ENCODE results near the gene AMELX. TPM values are rescaled to one million over a fixed set of nuclear protein-coding genes. Genes with fewer than 3 reads are reported as not detected.

The AMELX gene
- total RNA-seq, 2 experiments from 2014 or later, result not detected

DNA sequence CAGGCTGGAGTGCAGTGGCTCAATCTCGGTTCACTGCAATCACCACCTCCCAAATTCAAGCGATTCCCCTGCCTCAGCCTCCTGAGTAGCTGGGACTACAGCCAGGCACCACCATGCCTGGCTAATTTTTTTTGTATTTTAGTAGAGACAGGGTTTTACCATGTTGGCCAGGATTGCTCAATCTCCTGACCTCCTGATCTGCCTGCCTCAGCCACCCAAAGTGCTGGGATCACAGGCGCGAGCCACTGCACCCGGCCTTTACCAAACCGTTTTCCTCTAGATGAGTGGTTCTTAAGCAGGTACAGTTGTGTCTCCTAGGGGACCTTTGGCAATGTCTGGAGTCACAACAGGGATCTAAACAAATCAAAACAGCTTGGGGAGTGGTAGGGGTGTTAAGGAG lies 11.6 kb downstream of the AMELX start:
- ChIA-PET CTCF (no interaction called here), POLR2A (no interaction called here)

DNA sequence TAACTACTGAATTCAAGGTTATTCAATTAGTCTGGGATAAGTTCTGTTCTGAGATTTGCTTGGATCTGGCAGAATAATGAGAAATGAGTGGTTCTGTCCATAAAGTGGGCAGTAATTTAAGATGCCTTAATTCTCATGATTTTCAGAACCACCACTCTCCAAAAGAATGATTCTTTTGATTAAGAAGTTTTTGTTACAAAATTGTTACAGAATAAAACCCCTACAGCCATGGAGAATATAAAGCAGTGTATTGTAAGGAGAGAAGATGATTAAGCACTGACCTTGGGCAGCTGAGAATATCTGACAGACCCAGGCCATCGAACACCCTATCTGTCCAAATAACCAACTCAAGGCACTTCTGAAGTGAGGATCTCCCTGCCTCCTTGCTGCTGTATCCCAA lies 12.4 kb downstream of the AMELX start:
- POLR2A ChIA-PET, result no interaction called here
- CTCF ChIA-PET, result no interaction called here

DNA sequence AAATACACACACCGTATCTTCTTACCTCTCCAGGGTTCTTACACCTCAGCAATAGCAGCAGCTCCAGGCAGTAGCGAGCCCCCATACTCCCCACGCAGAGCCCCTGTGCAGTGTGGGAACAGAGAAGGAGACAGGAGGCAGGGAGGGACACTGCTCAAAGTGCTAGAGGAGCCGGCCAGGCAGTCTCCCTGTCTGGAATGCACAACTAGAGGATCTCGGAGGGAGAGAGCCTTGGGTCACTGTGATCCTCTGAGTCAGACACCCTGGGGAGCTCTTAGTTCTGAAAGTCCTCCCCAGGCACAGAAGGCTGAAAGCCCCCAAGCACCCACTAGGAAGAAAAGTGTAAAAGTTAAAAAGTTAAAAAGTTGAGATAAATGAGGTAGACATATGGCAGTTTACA lies 16.0 kb downstream of the AMELX start:
- ChIA-PET POLR2A (no interaction called here), CTCF (interaction anchor here (0.7 kb wide), 1 partner anchor 140 kb away, joined by 3 read pairs; no protein-coding TSS in a partner anchor)

DNA sequence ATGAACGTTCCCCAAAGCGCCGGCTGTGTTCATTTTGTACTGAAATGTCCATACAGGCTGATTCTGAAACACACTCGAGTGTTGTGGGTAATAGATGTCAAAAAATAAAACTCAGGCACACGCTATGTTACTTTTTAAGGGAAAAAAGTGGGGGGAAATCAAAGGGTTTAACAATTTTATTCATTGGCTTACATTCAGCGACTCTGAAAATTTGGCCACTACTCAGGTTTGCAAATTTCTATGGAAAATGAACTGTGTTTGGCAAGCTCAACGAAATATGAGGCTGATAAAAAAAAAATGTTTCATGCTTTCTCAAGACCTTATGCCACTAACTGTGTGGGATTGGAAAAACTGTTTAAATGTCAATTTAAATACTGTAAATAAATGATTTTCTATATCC lies 18.5 kb downstream of the AMELX start:
- ChIA-PET POLR2A (no interaction called here), CTCF (no interaction called here)

DNA sequence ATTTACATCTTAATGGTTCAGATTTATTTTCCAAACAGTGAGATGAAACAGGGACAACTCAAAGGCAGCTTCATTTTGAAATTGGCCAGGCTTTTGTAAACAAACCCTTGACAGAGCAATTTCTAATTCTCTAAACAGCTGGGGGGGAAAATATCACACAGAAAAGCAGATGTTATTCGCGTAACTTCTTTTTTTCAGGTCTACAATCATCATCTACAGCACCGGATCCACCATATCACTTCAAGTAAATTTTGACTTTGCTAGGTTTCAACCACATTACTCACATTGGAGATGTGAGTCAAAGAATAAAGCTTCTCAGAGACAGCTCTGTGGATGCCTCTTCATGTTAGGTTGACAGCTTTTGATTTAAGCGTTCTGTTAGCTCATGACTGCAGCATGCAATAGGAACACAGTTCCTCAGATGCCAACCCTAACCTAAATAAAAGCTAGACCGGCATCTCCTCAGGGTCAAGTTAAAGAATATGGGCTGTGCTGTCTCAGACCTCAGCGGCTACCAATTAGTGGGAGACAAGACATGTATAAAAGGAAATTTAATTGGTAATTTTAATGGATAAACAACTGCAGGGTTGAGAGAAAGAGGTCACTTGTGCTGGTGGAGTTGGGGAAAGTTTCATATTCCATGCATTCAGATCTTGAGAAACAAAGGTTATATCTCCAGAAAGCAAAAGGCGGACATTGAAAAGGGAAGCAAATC lies 26.8 kb downstream of the AMELX start:
- CTCF ChIA-PET, result no interaction called here
- POLR2A ChIA-PET, result no interaction called here

DNA sequence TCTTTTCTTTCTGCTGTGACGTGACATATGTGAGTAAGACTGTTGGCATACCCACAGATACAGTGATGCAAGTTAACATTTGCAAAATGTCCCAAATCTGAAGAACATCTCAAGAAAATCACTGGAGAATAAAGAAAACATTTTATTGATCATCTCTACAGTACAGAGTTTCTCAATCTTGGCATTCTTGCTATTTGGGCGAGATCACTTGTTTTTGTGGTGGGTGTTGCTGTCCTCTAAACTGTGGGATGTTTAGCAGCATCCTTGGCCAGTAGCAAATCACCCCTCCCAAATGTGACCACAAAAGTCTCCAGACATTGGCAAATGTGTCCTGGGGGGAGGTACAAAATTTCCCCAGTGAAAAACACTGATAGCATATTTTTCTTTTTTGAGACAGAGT lies 28.8 kb downstream of the AMELX start:
- ChIA-PET POLR2A (no interaction called here), CTCF (no interaction called here)

DNA sequence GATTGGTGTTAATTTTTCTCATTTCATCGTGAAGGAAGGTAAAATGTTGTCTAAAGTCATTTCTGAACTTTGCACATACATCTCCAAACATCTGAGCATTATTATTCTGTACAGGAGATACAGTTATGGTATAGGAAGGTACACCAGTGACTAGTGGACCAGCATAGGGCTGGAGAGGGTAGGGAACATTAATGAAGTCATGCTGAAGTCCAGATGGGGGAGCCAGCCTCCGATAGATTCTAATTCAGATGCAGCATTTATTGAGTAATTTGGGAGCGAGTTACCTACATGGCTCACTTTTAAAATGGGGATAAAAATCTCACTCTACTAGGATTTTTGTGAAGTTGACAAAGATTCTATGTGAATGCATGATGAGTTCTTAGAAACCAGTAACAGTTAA lies 34.9 kb downstream of the AMELX start:
- CTCF ChIA-PET, result no interaction called here
- POLR2A ChIA-PET, result no interaction called here

DNA sequence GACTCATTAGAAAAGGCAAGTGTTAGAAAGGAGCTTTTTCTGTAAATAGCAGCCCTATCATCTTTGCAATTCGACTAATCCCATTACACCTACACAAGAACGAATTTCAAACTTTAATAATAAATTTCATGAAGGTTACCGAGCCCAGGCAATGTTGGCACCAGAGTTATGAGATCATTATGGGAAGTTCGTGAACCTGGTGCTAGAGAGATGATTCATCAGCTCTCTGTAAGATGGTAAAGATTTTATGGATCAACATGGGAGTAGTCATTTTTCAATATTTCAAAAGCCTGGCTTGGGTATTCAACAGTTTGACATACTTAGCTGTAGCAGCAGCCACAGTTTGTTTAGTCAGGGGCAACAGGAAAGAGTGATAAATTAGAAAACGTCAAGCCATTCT lies 35.8 kb downstream of the AMELX start:
- ChIA-PET CTCF (no interaction called here), POLR2A (no interaction called here)

DNA sequence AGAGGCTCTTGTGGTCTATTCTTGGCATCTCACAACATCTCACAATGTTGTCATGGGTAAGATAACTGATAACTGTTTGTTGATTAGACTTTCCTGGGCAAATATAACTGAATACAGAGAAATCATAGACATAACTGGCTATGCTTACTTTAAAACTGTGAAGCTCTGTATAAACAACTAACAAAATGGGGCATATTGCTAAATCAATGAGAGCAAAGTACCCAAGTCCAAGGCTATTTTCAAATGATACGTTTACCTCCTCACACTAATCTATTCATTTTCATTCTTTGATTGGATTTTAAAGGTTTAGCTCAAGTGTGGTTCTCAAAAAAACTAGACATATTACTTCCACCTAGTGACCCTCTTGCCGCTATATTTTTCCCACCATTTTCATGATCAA lies 38.6 kb downstream of the AMELX start:
- ChIA-PET CTCF (no interaction called here), POLR2A (no interaction called here)

DNA sequence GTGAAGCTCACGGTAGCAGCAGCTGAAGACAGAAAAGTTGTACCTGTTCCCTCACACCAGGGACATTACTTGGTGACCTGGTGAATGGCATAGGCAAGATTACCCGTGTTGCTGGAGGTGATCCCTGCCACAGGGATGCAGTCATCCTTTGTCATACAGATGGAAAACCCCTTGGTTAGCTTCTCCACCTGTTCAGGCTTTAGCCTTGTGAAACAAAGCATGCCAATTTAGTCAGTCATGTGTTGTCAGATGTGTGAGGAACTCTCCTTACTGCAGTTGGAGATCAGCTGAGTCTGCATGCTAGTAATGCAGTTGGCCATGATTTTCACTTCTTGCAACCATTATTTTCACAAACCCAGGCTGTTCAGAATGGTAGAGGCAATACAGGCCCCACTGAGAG lies 41.0 kb downstream of the AMELX start:
- POLR2A ChIA-PET, result no interaction called here

DNA sequence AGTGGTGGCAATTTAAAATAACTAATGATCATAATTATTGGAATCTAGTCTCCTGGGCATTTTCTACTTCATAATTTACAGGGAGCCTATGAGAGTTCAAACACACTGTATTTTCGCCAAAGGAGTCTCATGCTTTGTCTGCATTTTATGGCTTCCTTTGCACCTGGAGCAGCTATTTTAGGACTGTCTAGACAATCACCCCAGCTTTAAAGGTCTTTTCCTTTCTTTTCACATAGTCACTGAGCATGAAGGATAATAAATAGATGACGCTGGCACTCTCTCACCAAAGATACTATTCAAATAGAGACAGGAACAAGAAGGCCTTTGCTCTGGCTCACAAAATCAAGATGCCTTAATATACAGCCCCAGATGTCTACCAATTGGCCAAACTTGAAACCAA lies 43.0 kb downstream of the AMELX start:
- ChIA-PET POLR2A (no interaction called here), CTCF (no interaction called here)

More for the DNA sequence above, 41.0 kb downstream of the AMELX start:
- CTCF ChIA-PET, result no interaction called here

DNA sequence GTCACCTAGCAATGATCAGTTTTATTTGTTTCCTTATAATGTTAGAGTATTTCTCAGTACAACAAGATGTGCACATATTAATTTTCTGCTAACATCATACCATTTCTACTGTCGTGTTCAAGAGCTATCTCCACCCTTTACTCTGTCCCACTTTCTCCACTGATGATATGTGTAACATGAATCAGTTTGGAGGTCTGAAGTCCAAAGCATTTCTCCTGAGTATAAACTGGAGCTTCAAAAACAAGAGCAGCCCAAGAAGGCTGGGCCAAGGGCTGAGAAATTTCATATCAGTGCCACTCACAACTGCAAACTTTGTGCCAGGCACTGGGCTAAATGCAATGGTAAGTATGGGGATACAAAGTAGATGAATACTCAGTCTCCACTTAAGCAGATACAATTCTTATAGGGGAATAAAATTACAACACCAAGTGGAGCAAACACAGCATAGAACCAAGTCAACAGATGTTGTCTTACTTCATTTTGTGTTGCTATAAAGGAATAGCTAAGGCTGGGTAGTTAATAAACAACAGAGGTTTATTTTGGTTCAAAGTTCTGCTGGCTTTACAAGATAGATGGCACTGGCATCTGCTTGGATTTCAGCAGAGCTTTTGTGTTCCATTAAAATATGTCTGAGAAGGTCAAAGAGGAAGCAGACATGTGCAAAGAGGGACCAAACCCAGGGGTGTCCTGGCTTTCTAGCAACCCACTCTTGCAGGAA lies 44.2 kb downstream of the AMELX start:
- CTCF ChIA-PET, result no interaction called here

DNA sequence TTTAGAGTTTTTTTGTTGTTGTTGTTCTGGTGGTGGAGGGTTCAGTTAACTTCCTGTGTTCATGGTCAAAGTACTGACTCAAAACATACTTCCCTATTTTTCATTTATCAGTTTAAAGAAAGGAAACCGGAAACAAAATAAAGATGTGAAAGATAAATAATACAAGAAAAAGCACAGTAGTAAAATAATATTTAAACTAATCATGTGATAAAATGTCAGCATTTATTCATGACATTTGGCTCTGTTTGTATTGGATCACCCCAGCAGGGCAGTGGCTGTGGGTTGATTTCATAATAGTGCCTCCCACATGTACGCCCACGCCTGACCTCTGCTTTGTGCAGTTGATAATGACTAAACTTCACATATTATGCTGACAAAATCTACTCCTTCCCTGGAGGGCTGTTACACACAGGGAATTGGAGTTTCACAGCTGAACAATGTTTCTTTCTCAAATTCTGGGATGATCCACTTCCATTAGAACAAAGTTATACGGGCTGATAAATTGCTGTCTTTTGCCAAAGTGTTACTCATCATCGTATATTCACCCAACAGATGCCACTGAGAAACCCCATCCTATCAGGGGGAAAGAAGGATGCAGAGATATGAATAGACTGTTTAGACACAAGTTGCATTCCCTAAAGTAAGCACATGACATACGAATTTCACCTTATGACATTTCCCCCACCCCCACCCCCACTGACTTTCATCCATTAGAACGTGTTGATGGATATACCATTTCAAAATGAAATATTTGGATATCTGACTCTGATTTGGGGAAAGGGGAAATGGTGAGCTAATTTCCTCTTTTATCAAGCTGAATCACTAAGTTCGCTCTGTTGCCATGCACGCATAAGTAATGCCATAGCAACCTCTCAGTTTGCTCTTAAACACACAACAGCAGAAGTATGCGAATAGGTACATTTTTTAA lies 48.3 kb downstream of the AMELX start:
- CTCF ChIA-PET, result no interaction called here
- POLR2A ChIA-PET, result no interaction called here

More for the DNA sequence above, 44.2 kb downstream of the AMELX start:
- POLR2A ChIA-PET, result no interaction called here

DNA sequence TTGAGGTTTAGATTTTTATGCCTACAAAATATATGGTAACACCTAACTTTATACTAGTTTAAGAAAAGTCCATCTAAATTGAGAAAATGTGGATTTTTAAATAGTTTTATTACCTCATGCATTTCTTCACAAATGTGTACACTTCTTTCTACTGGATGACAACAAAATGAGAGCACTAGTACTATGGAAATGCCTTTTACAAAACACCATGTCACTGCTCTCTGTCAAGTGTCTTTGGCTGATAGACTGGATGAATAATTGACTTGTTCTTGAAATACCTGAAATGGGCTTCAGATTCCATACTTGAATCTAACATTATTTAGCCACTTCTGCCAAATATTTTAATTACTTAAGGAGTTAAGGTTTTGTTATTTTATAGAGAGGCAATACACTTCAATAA lies 49.5 kb downstream of the AMELX start:
- CTCF ChIA-PET, result no interaction called here
- POLR2A ChIA-PET, result no interaction called here

DNA sequence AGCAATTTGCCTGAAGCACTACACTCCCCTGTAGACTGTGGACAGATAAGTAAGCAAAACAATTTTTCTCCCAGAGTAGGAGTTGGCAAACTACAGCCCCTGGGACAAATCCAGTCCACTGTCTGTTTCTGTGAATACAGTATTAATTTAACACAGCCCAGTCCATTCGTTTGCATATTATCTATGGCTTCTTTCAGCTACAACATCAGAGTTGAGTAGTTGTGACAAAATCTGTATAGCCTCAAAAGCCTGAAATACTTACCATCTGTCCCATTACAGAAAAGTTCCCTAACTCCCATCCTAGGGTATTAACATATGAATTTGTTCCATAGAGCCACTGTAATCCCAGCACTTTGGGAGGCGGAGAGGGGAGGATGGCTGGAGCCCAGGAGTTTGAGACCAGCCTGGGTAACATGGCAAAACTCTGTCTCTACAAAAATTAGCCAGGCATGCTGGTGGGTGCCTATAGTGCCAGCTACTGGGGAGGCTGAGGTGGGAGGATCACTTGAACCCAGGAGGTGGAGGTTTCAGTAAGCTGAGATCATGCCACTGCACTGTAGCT lies 53.0 kb downstream of the AMELX start:
- ChIA-PET CTCF (no interaction called here), POLR2A (no interaction called here)

DNA sequence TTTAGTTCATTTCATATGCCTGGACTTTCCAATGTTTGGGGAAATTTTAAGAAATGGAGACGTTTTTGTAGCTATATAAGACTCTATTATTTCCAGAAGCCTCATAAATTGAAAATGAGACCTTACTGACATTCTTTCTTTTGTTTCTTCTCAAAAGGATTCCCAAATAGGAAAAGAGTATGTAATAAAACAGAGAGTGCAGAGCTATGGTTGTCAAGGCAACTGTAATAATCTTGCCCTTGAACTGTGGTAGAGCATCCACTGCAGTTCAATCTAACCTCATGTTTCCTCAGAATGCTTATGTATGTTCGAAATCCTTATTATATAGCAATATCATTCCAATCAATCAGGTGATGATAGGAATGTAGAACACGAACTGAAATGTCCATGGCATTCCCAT lies 54.1 kb downstream of the AMELX start:
- ChIA-PET CTCF (no interaction called here), POLR2A (no interaction called here)

DNA sequence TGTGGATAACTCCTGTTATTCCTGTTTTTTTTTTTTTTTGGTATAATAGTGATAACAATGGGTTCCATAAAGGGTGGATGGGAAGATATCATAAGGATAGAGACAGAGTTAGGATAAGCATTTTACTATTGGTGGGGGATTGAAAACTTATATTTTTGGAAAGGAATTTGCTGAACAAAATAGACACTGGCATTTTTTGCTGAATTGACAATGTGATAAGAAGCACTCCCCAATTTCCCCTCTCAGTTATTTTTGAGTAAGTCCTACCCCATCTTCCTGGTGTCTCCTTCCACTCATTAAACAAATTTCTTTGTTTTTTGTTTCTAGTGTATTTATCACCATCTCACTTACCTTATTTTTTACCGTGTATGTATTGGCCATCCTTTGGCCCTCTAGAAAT lies 55.8 kb downstream of the AMELX start:
- POLR2A ChIA-PET, result no interaction called here
- CTCF ChIA-PET, result no interaction called here

DNA sequence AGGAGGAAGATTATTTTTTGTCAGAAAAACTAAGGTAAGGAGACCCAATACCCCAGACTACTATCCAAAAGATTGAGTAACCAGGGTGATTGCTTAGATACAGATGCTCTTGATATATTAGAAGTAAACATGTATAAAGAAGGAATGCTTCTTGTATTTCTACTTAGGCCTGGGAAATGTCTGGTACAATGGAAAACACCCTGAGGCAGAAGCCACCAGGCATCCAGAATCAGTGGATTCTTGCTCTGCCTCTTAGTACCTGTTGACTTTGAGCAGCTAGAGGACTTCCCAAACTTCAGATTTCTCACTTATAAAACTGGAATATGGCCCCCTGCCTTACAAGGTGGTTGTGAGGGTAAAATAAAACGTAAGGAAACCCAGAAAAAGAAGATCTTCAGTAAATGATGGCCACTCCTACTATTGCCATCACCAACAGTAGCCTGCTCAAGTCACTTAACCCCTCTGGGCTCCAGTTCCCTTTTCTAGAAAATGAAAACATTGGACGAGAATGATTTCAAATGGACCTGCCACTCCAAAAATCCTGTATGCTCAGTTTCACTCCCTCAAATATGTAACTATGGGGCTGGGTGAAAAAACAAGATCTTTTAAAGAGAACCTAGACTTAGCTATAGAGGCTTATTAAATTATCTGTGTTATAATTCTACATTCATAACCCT lies 56.6 kb downstream of the AMELX start:
- ChIA-PET POLR2A (no interaction called here), CTCF (no interaction called here)

All from activated CD8-positive, alpha-beta memory T cell treated with anti-CD3 and anti-CD28 coated beads for 36 hours (primary cell).